Measurements from ENCODE around the gene CLDN8.

CLDN8 gene

DNA sequence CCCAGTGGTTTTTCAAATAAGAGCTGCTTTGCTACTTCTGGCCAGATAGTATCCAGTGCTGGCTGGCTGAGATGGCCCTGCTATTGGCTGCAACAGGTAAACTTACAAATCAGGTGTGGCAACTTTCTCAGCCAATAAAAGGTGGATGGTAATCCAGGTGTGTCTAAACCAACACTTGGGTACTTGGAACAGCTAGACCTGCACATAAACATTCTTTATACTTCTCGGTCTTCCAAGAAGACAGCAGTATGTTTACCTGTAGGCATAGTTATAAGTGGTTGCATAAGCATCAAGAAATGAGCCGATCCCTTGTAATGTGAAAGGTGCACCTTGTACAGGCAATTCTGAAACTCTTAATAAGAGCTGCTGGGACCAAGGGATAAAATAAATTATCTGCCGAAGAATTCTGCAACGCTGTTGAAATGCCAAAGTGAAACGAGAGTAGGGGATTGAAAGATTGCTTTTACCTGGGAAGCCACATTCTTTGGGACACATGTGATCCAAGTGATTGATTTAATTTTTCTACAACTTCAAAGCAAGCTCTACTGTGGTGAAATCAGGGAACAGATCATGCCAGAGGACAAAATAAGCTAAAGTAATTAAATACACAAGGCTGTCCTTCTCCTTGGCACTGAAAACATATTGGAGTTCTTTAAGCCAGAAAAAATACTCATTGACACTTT, at the start of gene CLDN8:
CLDN8 (minus strand) TSS at position 57 of the 683 bp plus-strand sequence. CDS start 172 bp downstream, outside the sequence.
- DNase-seq = no peak

DNA sequence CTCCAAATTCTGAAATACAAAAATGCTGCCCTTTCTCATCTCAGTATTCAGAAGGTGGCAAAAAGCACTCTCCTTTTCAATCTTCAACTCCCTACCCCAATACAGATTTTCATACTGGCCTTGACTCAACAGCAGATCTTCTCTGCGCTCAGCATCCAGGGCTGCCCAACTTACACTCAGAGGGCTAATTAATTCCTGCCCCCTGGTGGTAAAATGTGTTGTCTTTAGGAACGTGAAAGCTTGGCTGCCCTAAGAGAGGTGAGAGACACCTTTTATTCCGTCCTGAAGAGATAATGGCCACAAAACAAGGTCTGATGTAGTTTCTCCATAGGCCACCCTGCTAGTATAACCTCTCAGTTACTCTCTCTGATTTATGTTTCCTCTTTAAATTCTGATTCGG, 41.9 kb upstream of the CLDN8 start:
- no peak for DNase-seq

DNA sequence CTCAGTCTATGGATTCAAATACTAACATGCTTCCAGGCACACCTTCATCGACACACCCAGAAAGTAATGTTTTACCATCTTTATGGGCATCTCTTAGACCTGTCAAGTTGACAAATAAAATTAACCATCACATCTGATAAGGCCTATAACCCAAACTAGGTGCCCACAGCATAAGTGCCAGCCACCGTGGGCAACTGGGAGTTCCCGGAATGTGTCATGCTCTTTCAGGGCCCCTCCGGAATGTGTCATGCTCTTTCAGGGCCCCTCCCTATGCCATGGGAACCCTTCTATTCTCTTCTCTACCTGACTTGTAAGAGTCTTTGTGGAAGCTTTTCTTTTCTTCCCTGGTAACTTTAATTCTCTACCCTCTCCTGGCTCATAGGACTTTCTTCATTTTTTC, 40.2 kb upstream of the CLDN8 start:
- DNase-seq = no peak

DNA sequence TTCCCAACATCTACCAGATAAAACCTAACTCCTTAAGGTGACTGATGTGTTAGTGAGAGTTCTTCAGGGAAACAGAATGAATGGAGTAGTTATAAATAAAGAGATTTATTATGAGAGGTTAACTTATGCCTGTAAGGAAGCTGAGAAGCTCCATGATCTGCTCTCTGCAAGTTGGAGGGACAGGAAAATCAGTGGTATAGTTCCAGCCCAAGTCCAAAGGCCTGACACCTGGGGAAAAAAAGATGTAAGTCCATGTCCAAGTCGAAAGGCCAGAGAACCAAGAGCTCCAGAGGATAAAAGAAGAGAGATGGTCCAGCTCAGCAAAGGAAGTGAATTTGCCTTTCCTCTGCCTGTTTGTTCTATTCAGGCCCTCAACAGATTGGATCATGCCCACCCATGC, 39.8 kb upstream of the CLDN8 start:
- DNase-seq = no peak

DNA sequence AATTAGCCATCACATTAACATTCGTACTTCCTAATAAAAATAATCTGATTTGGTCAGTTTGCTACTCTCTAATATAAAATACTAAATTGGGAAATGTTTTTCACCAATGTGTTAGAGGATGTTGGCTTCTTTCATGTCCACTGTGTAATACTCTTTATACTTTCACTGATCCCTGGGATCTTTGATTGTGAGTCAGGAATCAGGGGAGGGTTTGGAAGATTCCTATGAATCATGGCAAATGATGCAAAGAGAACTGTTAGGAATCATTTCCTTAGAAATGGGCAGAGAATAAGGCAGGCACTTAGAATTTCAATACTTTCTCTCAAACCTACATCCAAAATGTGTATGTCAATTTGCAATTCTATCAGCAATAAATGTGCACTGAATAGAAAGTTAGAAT, 35.9 kb upstream of the CLDN8 start:
- DNase-seq = no peak

DNA sequence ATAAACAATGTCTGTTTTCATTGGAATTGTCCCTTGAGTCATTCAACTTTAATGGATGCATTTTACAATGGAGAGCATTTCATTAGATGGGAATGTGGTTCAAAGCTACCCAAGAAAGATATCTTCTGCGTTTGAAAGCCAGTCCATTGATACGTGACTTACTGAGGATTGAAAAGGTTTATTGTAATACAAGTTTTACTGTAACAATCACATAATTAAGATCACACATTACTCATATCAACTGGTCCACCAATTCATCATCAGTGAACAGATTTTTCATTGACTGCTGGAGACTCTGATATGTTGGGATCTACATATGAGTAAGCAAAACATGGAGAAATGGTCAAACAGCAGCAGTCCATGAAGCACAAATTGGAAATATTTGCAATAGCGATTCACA, 34.0 kb upstream of the CLDN8 start:
- no peak for DNase-seq

DNA sequence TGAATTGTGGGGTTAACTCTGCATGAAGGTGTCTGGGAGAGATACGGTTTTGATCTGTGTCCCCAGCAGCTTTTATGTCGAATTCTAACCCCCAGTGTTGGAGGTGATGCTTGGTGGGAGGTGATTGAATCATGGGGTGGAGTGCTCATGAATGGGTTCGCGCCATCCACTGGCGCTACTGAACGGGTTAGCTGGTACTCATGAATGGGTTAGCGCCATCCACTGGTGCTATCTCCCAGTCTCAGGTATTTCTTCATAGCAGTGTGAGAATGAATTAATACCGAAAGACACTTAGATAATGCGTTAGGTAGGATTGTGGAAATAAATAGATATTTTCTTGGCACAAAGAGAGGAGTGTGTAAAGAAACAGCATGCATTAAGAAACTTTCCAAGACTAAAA, 32.9 kb upstream of the CLDN8 start:
- no peak for DNase-seq

DNA sequence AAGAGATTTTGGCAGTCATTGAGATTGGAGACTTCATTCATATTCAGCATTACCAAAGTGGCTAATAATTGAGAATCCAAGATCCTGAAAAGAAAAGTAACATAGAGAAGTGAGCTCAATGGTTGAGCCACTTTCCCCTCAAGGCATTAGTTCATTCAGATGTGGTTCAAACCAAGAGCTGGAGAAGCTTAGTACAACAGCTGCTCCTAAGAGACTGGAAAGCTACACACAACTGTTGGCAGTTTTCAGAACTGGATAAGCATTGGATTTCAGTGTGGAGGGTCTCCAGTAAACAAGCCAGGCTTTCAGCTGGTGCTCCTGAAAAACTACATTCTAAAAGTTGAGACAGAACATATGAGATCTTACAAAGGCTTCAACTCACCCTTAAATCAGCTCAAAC, 29.2 kb upstream of the CLDN8 start:
- DNase-seq = no peak

DNA sequence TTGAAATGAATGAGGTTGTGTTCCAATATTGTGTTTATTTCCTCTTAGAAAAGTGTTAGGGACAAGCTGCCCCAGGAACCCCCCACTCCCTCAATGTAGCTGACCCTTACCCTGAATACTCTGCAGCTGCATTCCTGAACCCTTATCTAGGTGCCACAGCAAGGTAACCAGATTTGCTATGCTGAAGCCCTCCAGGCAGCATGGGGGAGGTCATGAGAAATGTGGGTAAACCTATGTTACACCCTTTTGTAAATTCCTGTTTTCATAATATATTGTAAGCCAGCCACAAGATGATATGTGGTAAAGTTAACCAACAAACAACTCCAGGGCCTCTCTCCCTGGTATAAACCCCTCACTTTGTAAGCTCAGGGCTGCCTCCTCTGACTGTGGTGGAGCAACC, 27.8 kb upstream of the CLDN8 start:
- DNase-seq = no peak

DNA sequence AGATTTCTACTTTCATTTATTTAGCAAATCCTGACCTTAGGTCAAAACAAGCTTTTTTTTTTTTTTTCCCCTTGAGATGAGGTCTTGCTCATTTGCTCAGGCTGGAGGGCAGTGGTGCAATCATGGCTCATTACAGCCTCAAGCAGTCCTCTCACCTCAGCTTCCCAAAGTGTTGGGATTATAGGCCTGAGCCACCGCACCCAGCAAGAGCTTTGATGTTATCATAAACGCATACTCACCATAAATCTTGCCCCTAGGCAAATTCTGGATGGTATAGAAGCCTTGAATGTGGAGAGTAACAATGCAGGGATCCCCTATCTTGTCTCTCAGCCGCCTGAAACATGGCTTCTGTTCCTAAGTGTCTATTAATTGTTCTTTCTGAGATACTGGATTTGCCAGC, 24.8 kb upstream of the CLDN8 start:
- DNase-seq = no peak

DNA sequence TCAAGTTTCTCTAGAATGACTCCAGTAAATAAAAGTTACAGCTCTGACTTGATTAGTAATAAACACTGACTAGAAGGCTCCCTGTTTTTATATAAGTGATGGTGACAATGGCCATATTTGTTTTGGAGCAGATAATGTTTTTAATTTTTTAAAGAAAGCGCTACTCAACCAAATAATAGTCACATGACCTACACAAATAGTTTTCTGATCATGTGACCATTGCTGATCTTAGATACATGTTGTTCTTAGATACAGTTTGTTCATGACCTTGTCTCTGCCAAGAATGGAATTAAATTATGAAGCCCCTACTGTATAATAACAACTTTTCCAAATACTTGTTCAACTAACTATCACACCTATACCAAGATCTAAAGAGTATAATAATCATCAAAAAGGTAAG, 22.3 kb upstream of the CLDN8 start:
- no peak for DNase-seq

DNA sequence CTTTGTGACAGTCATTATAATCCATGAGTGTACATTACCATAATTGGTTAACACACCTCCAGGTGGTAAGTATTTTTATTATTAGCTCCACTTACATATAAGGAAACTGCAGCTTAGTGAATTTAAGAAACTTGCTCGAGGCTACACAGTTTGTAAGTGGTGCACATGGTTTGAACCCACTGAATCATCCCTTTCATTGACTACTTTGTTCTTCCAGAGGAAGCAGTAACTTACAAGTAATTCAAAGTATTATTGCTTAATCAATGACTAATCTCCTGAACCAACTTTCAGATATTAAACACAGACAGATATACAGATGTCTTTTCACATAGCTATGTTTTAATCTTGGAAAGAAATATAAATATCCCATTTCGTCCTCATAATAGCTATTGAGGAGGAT, 18.7 kb upstream of the CLDN8 start:
- DNase-seq = no peak

DNA sequence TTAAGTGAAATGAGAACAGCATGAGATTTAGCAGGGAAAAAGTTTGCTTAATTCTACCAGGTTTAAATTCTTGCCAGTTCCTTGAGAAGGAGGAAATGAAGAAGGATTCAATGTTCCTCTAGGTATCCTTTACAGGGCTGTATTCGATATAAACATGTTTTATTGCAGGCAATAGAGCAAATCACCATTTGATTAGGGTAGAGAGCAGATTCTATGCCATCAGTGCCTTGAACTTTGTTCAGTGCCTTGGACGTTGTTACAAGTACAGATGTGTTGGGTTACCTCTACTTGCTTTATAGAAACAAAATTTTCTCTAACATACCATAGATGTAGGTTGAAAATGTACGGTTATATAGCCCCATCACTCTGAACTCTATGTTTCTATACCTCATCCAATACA, 18.2 kb upstream of the CLDN8 start:
- DNase-seq = no peak

DNA sequence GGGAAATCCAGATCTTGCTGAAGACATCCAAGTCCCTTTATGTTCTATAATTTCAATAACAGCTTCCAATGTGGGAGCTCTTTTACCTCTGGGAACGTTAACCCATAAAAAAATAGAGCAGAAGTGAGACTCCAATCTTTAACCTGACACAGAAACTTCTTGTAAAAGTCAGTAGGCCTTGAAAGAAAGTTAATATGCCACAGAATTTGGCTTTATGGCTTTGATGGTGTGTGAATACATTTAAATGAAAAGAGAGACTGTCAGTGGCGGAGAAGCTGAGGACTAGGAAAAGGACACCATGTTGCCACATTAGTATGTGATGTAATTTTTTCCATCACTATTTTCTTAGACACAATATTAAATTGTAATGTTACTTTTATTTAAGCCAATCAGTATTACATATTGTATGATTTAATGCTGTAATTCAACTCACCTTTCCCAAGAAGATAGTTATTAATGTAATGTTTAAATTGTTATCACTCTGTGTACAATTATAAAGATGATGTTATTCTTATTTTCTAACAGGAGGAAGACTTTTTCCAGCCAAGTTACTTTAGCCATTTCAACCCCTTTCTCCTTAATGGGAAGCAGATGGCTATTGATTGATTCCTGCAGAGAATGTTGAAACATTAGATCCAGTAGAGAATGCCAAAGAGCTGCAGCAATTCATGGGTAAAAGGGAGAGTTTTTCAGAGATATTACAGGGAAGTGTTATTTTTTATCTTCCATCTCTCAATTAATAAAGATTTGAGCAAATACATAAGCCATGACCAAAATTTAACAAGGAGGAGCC, 17.5 kb upstream of the CLDN8 start:
- no peak for DNase-seq

DNA sequence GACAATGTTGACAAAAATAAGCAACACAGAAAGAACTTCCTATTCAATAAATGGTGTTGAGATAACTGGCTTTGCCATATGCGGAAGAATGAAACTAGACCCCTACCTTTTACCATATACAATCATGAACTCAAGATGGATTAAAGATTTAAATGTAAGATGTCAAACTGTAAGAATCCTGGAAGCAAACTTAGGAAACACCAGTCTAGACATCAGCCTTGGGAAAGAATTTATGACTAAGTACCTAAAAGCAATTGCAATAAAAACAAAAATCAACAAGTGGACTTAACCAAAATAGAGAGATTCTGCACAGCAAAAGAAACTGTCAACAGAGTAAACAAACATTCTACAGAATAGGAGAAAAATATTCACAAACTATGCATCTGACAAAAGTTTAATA, 16.1 kb upstream of the CLDN8 start:
- DNase-seq = no peak

DNA sequence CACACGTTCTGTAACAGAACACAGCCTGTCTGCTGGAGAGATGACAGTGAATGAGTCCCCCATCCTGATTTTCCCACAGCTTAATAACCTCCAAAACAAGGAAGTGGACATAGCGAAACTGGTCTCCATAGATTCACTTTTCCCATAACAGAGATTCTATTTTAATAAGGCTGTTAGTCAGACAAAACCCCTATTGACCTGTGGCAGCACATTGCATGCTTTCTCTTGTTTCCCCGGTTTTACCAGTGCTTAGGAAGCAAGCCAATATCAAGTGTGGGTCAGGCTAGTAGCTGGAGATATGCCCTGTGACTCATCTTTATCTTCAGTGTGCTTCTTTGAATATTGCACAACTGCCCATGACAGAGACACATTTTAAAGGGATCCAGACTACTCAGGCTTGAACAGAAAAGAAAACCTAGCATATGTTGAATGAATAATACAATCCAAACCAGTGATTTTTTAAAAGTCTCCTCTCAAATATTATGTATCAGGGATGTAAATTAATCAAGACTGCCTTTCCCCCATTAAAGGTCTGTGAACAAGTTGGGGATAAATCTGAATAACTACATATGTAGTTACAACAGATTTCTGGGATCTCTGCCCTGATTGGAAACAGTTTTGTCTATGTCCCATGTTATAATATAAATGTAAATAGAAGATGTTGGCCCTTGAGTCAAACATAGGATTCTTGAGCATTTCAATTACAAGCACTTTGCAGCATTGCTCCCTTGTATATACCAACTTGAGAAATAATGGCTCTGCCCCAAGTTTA, 11.9 kb upstream of the CLDN8 start:
- DNase-seq = no peak

DNA sequence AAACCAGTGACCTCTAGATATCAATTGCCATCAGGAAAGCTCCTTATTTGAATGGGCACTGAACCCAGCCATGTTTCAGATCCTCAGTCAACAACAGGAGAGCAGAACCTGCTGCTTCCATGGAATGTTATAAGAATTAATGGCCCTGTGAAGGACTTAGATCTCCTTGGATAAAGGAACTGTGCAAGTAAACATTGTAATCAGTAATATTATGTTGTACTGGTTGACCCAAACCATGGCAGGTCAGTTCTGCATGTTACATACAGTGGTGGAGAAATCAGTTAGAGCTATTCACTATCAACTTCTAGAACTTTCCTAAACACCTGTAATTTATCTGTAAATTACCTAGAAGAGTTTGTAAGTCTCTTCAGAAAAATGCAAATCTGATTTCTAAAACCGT, 11.2 kb upstream of the CLDN8 start:
- DNase-seq = no peak

DNA sequence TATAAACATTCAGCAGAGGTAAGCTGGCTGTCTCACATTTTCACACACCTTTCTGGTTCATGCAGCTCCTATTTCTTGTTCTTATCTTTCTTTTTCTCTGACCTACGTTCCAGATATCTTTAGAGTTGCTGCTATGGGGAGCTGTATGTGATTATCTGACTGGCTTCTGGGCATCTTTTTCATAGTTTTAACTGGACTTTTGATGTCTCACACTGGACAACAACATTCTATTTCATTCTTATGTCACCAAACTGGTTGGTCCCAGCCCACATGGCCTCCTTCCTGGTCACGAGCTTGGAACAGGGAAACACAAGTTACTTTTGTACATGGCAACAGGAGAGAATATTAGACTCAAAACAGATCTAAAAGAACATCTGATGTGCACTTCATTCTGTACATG, 7.7 kb upstream of the CLDN8 start:
- no peak for DNase-seq

DNA sequence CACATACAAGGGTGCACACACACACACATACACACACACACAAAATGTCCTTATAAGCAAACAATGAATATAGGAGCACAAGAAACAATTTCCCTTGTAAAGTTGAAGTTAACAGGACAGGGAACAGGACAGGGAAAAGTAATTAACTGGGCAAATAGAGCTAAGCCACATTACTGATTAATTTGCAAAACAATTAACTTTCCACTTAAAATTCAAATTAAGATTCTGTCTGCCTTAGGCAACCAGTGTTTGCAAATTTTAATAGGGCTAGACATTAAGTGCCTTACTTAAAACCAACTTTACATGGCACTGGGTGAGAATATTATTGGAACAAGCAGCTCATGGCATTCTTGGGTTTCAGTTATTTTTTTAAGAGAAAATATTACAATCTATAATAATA, 6.8 kb upstream of the CLDN8 start:
- DNase-seq = no peak

DNA sequence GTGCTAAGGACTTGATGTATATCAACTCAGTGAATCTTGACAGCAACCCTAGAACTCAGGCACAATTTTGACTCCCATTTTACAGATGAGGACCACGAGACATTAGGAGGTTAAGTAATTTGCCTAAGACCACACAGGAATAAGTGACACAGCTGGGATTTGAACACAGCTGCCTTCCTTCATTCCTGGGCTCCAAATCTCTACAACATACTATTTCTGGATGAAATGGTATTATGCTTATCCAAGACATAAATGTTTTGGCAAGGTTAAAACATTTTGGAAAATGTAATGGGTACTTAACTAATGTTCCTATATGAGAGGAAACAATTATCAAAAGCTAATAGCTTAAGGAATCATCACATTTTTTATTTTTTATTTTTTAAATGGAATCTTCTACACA, 4.8 kb downstream of the CLDN8 start:
- DNase-seq = no peak

DNA sequence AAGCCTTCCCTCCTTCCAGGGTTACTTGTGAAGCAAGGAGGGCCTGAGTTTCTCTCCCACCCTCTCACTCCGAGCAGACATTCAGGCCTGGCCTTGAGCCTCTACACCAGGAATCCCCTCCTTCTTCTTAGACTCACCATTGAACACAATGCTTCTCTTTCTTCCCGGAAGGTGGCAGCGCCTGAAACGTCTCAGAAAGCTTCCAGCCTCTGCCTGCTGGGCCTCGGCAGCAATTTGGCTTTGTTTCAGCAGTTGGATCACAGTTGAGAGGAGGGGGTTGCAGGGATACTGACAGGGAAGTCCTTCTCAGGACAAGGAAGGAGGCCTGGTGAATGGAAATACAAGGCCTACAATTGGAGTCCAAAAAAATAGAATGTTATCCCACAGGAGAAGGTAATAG, 6.3 kb downstream of the CLDN8 start:
- DNase-seq = no peak

DNA sequence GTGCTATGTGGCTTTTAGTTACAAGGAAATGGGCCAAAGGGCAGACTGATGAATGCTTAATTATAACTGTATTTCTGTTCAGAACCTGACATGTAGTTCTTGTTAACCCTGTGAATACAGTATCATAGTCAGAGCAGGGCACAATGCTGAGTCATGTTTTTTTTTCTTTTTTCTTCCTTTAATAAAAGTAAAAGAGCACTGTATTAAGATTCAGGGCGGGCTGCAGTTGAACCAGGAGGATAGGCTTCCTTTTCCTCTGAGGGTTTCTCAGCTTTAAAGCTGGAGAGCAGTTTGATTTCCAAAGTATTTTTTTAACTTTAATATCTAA, 8.7 kb downstream of the CLDN8 start:
- DNase-seq = no peak

DNA sequence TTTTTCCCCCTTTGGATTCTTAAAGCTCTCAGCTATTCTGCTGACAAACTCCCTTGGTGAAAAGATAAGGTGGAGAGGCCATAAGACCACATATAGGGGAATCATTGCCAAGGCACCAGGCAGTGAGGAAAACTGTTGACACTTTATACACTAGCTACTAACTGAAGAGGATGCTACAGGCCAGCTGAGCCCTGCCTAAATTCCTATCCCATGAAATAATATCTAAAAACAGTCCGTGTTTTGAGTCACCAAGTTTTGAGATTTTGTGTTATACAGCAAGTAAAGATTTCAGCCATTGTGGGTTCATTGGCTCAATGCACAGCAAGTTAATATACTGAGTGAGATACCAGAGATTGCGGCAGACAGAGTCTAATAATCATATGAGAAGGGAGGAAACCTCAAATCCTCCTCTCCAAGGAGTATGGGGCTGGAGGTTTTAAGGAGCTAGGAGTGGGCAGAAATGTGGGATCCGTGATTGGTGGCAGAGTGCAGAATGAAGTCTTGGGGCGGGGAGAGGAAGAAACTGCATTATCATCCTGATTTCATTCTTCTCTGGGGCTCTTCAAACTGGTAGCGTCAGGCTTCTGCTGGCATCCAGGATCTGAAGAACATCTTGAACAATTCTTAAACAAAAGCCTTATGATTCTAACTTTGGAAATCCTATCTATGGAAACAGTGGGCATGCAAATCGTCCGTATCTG, 9.2 kb downstream of the CLDN8 start:
- DNase-seq = no peak

DNA sequence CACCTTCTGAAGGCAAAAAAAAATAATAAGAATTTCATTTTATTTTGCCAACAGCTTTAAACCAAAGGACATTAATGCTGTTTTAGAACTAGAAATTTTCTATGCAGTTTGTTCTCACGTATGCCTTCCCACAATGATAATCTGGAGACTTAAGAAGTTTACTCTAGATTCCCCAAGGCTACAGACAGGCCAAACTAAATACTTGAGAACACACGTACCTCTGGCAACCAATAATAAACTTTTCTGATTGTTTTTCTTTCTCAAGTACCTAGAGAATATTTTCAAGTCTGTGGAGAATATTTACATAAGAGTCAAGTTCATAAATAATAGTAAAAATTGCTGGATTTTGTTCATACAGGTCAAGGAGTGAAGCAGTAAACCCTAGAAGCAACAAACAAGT, 15.9 kb downstream of the CLDN8 start:
- no peak for DNase-seq
